Epithelial cell of esophagus (primary cell): Measurements from ENCODE around the gene DDX49.

Source experiments
- DNase-seq: peaks from one replicate; pipeline ENCODE4 v3.0.0; 2010; ENCODE audit warnings: low read depth
- H3K4me3 ChIP-seq: 2 replicates; pipeline ENCODE4 v1.5.1; 2011; ENCODE audit warnings: mild to moderate bottlenecking, low read length, control low read depth
- CTCF ChIP-seq: IDR thresholded peaks from 2 replicates; pipeline ENCODE4 v1.5.1; 2011; ENCODE audit warnings: low read depth, mild to moderate bottlenecking, low read length, control low read depth, inconsistent platforms; ENCODE audit not compliant: insufficient read depth; ENCODE audit errors: missing control alignments

Gene DDX49

GRCh38 chr19:18906605-18907519 is 12.7 kb upstream of the DDX49 start:
- no peak overlapping the region for H3K4me3 ChIP-seq
- TF ChIP-seq CTCF: no peak
- no peak for DNase-seq

- DNase-seq: no peak
- no peak overlapping the region for H3K4me3 ChIP-seq
- TF ChIP-seq CTCF: no peak
Measured at GRCh38 chr19:18908917-18909619, 10.4 kb upstream of the DDX49 start.

DNA sequence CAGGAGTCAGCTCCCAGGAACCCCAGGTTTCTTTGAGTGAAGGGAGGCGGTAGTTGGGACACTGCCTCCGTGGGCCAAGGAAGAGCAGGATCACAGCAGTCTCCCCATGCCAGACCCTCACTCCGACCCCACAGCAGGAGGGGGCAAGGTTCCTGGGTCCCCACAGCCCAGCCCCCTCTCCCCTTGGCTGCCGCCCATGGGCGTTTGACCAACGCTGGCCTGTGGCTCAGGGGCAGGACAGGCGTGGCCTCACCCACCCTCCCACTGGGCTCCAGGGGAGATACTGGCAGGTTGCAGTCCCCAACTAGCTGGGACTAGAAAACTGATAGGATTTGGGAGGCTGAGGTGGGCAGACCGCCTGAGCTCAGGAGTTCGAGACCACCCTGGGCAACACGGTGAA is 9.5 kb upstream of the DDX49 start:
- TF ChIP-seq CTCF: no peak
- DNase-seq: no peak
- no peak overlapping the region for H3K4me3 ChIP-seq

DNA sequence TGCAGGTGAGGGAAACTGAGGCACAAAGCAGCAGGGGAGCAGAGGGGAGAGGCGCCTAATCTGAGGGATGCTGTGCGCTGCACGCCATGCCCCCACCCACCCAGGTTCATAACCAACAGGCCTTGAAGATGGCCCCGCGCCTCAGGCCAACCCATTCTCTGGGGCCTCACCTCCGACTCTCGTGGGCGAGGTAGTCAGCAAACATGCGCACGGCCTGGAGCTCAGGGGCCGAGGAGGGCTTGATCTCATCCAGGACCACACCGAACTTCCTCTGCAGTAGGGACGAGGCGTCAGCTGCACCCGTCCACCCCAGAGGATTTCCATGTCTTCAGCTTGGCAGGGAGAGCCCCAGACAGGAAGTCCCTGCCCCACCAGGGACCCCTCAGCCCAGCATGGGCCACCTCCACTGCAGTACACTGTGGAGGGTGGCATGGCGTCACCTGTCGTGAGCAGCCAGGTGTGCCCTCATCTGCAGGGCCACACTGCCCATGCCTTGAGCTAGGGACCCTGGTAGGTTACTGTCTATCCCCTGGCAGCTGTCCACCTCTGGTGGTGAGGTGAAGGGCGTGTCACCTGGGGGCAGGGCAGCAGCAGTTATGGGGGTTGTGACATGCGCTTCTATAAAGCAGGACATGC is 8.6 kb upstream of the DDX49 start:
- no peak overlapping the region for H3K4me3 ChIP-seq
- no peak for TF ChIP-seq CTCF

GRCh38 chr19:18912933-18913332 is 6.6 kb upstream of the DDX49 start:
- TF ChIP-seq CTCF: no peak
- H3K4me3 ChIP-seq: no peak overlapping the region
- no peak for DNase-seq

More for the DNA sequence above, 8.6 kb upstream of the DDX49 start:
- no peak for DNase-seq

DNA sequence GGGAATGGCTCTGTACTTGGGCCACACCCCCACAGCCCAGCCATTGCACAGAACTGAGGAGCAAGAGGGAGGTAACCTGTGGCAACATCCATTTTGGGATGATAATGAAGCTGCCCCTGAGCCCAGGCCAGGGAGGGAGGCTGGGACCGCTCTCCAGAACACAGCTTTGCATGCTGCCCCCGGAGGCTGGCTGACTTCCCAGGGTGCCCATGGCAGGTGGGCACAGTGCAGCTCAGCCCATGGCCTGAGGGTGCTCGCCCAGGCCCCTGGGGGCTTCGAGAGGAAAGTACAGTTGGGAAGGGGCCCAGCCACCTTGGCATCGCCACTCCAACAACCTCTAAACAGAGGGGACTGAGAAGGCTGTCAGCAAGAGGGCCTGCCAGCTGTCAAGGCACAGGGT is 6.0 kb upstream of the DDX49 start:
- DNase-seq: no peak
- no peak for TF ChIP-seq CTCF

More for the DNA sequence above, 6.0 kb upstream of the DDX49 start:
- H3K4me3 ChIP-seq: no peak overlapping the region
